Neural cell (in vitro differentiated cells): ENCODE results near the gene TMEM131L. TPM values are rescaled to one million over a fixed set of nuclear protein-coding genes. Genes with fewer than 3 reads are reported as not detected.

Experiments
- H2AFZ ChIP-seq: fragments of 200-600, 300-800 bp; sonication (generic), shearing (Covaris generic); 2 replicates; pipeline ENCODE4 v1.6.0; 2014; ENCODE audit warnings: low read depth, mild to moderate bottlenecking, antibody characterized with exemption, low read length, moderate library complexity
- H3F3A ChIP-seq: fragments of 200-600 bp; shearing (Covaris generic); 2 replicates; pipeline ENCODE4 v1.6.1; 2016; ENCODE audit warnings: mild to moderate bottlenecking, moderate library complexity, mixed read lengths, antibody characterized with exemption, low read length; ENCODE audit not compliant: insufficient read depth, poor library complexity, severe bottlenecking
- H3K27ac ChIP-seq: fragments of 200-600, 300-800 bp; sonication (generic), shearing (Covaris generic); 2 replicates; pipeline ENCODE4 v1.5.1; 2014; ENCODE audit warnings: mild to moderate bottlenecking, low read length, moderate library complexity
- H3K27me3 ChIP-seq: fragments of 300-800, 200-600 bp; sonication (generic), shearing (Covaris generic); 2 replicates; pipeline ENCODE4 v1.6.0; 2014; ENCODE audit warnings: mild to moderate bottlenecking, low read depth, low read length, moderate library complexity; ENCODE audit not compliant: insufficient read depth
- H3K36me3 ChIP-seq: fragments of 300-800, 200-600 bp; sonication (generic), shearing (Covaris generic); 2 replicates; pipeline ENCODE4 v1.5.1; 2014; ENCODE audit warnings: mild to moderate bottlenecking, antibody characterized with exemption, low read length, moderate library complexity; ENCODE audit not compliant: insufficient read depth
- H3K4me2 ChIP-seq: fragments of 300-800, 200-600 bp; sonication (generic), shearing (Covaris generic); 2 replicates; pipeline ENCODE4 v1.6.0; 2014; ENCODE audit warnings: mild to moderate bottlenecking, low read length
- H3K4me3 ChIP-seq: fragments of 300-800, 200-600 bp; sonication (generic), shearing (Covaris generic); 2 replicates; pipeline ENCODE4 v1.5.1; 2014; ENCODE audit warnings: mild to moderate bottlenecking, low read length, moderate library complexity
- H3K79me2 ChIP-seq: fragments of 200-600 bp; shearing (Covaris generic); replicated peaks from 2 replicates; pipeline ENCODE4 v1.6.0; 2014; ENCODE audit warnings: mild to moderate bottlenecking, low read length, moderate library complexity; ENCODE audit not compliant: insufficient read depth
- H3K9ac ChIP-seq: fragments of 300-800, 200-600 bp; sonication (generic), shearing (Covaris generic); 2 replicates; pipeline ENCODE4 v1.6.1; 2016; ENCODE audit warnings: mild to moderate bottlenecking, low read length, mixed read lengths
- H3K9me2 ChIP-seq: fragments of 200-600 bp; shearing (Covaris generic); 2 replicates; pipeline ENCODE4 v1.6.1; 2016; ENCODE audit warnings: mild to moderate bottlenecking, low read length, mixed read lengths; ENCODE audit not compliant: insufficient read depth
- H3K9me3 ChIP-seq: fragments of 200-600, 300-800 bp; sonication (generic), shearing (Covaris generic); 2 replicates; pipeline ENCODE4 v1.6.1; 2016; ENCODE audit warnings: mild to moderate bottlenecking, mixed run types, low read length, moderate library complexity, mixed read lengths
- H4K20me1 ChIP-seq: fragments of 200-600 bp; shearing (Covaris generic); 2 replicates; pipeline ENCODE4 v1.6.1; 2016; ENCODE audit warnings: mild to moderate bottlenecking, mixed run types; ENCODE audit not compliant: insufficient read depth
- CTCF ChIP-seq: fragments of 450-650 bp; IDR thresholded peaks from 2 replicates; pipeline ENCODE4 v1.5.1; 2014; ENCODE audit warnings: antibody characterized with exemption, mild to moderate bottlenecking, moderate library complexity; ENCODE audit not compliant: poor library complexity, severe bottlenecking
- EP300 ChIP-seq: fragments of 450-650 bp; conservative IDR thresholded peaks from 2 replicates; pipeline ENCODE4 v1.6.1; 2014; ENCODE audit warnings: antibody characterized with exemption, mild to moderate bottlenecking, moderate library complexity; ENCODE audit not compliant: poor library complexity, severe bottlenecking
- EZH2 ChIP-seq: fragments of 200-600, 300-800 bp; shearing (Covaris generic), sonication (generic); IDR thresholded peaks from 2 replicates; pipeline ENCODE4 v1.6.1; 2014; ENCODE audit warnings: antibody characterized with exemption, low read length, borderline replicate concordance, mild to moderate bottlenecking; ENCODE audit not compliant: insufficient read depth, poor library complexity, severe bottlenecking
- MXI1 ChIP-seq: fragments of 450-650 bp; conservative IDR thresholded peaks from 2 replicates; pipeline ENCODE4 v1.6.1; 2014; ENCODE audit warnings: antibody characterized with exemption, mild to moderate bottlenecking; ENCODE audit not compliant: poor library complexity, severe bottlenecking
- POLR2AphosphoS5 ChIP-seq: IDR thresholded peaks from 2 replicates; pipeline ENCODE4 v1.6.1; 2012
- RAD21 ChIP-seq: fragments of 450-650 bp; conservative IDR thresholded peaks from 2 replicates; pipeline ENCODE4 v1.6.1; 2014; ENCODE audit warnings: antibody characterized with exemption, mild to moderate bottlenecking, moderate library complexity
- REST ChIP-seq: IDR thresholded peaks from 2 replicates; pipeline ENCODE4 v1.6.1; 2012; ENCODE audit warnings: borderline replicate concordance
- SMC3 ChIP-seq: fragments of 450-650 bp; conservative IDR thresholded peaks from 2 replicates; pipeline ENCODE4 v1.6.1; 2014; ENCODE audit warnings: antibody characterized with exemption, mild to moderate bottlenecking, moderate library complexity; ENCODE audit not compliant: poor library complexity
- TAF1 ChIP-seq: IDR thresholded peaks from 2 replicates; pipeline ENCODE4 v1.6.1; 2012; ENCODE audit warnings: low read depth
- polyA plus RNA-seq: library from polyadenylated mRNA; depleted of rRNA; stranded (reverse); fragments of >200 nt; gene quantifications from 2 replicates; pipeline ENCODE4 v1.2.3, GENCODE V29; 2014

The TMEM131L gene
- polyA plus RNA-seq, 1 donor from 2014 or later, result 11.1 TPM

GRCh38 chr4:153488006-153488891 lies 22.1 kb downstream of the TMEM131L start:
- Histone ChIP-seq H3K9me3 (no peaks in the 10 kb centered on the region), H2AFZ (no peak overlapping the region), H3F3A (no peaks in the 10 kb centered on the region), H3K27ac (no peak overlapping the region), H3K4me3 (no peak overlapping the region), H3K79me2 (peaks cover 52% of the 10 kb centered on the region), H3K9ac (no peak overlapping the region), H3K36me3 (no peaks in the 10 kb centered on the region), H3K9me2 (no peaks in the 10 kb centered on the region), H3K27me3 (no peaks in the 10 kb centered on the region), H4K20me1 (no peaks in the 10 kb centered on the region), H3K4me2 (no peak overlapping the region)
- TF ChIP-seq REST (no peak), EZH2 (no peak)

GRCh38 chr4:153489856-153490558 lies 23.8 kb downstream of the TMEM131L start:
- no peak overlapping the region for H3K9ac ChIP-seq
- peaks cover 56% of the 10 kb centered on the region for H3K79me2 ChIP-seq
- H3F3A ChIP-seq, result no peaks in the 10 kb centered on the region
- H3K9me2 ChIP-seq, result no peaks in the 10 kb centered on the region
- H3K4me3 ChIP-seq, result no peak overlapping the region
- no peak overlapping the region for H3K27ac ChIP-seq
- TF ChIP-seq SMC3 (no peak), MXI1 (no peak), EZH2 (no peak), REST (no peak), TAF1 (no peak), CTCF (no peak), RAD21 (no peak), EP300 (no peak), POLR2AphosphoS5 (no peak)
- H2AFZ ChIP-seq, result no peak overlapping the region
- no peaks in the 10 kb centered on the region for H3K27me3 ChIP-seq
- no peak overlapping the region for H3K4me2 ChIP-seq
- H3K9me3 ChIP-seq, result no peaks in the 10 kb centered on the region
- no peaks in the 10 kb centered on the region for H3K36me3 ChIP-seq
- no peaks in the 10 kb centered on the region for H4K20me1 ChIP-seq
